ENCODE measurements around the gene IFNA2.

DNA sequence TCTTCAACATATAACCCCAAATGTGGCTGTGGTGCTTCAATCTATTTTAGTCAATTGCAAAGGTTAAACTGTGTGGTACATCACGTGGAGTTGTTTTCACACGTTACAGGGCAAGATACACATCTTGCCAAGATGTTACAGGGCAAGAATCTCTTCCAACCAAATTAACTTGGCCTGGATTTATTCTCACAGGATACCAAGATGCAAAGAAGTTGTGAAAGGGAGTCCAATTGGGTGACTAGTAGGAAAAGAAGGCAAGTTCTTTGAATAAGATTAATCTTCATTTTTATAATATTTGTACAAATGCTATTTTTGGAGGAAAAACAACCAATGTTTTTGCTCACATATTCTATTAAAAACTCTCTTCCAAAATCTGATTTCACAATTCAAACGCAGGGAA is 18.9 kb upstream of the IFNA2 start:
- TF ChIP-seq EZH2 (optimal IDR thresholded peaks at IDR 0.05; ENCODE audit: low read depth, low read length) = no peak
- TF ChIP-seq, protein P1, sequence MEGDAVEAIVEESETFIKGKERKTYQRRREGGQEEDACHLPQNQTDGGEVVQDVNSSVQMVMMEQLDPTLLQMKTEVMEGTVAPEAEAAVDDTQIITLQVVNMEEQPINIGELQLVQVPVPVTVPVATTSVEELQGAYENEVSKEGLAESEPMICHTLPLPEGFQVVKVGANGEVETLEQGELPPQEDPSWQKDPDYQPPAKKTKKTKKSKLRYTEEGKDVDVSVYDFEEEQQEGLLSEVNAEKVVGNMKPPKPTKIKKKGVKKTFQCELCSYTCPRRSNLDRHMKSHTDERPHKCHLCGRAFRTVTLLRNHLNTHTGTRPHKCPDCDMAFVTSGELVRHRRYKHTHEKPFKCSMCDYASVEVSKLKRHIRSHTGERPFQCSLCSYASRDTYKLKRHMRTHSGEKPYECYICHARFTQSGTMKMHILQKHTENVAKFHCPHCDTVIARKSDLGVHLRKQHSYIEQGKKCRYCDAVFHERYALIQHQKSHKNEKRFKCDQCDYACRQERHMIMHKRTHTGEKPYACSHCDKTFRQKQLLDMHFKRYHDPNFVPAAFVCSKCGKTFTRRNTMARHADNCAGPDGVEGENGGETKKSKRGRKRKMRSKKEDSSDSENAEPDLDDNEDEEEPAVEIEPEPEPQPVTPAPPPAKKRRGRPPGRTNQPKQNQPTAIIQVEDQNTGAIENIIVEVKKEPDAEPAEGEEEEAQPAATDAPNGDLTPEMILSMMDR (IDR thresholded peaks at IDR 0.05; ENCODE audit: low read length) = no peak
- no peak for TF ChIP-seq EZH2phosphoT487 (IDR thresholded peaks at IDR 0.05; ENCODE audit: low read length)

Data from MM.1S (cell line).